ENCODE measurements around the gene ZNF616.

Gene ZNF616

DNA sequence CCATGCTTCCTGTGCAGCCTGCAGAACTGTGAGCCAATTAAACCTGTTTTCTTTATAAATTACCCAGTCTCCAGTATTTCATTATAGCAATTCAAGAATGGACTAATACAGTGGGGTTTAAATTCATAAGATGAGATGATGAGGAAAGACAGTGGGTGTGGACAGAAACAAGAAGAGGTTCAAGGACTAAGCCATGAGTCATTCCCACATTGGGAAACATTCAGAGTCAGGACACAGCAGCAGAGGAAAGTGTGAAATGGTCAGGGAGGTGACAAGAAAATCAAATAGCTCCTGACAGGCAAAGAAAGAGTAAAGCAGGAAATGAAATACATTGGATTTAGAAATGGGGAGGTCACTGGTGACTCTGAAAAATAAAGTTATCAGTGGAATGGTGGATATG lies 53.3 kb downstream of the ZNF616 start:
- Histone ChIP-seq H3K4me1 (ENCODE audit: control insufficient read depth in 1 of 2, insufficient read depth in 1 of 2, low read depth in 1 of 2, low read length in 1 of 2) (no peaks in the 10 kb centered on the region), H3K27ac (no peak overlapping the region), H3K9me3 (peaks cover 16% of the 10 kb centered on the region), H3K27me3 (no peaks in the 10 kb centered on the region), H3K36me3 (peaks cover 45% of the 10 kb centered on the region), H3K4me3 (ENCODE audit: low read depth in 1 of 2, low read length in 1 of 2) (no peak overlapping the region)
- TF ChIP-seq, protein P1, sequence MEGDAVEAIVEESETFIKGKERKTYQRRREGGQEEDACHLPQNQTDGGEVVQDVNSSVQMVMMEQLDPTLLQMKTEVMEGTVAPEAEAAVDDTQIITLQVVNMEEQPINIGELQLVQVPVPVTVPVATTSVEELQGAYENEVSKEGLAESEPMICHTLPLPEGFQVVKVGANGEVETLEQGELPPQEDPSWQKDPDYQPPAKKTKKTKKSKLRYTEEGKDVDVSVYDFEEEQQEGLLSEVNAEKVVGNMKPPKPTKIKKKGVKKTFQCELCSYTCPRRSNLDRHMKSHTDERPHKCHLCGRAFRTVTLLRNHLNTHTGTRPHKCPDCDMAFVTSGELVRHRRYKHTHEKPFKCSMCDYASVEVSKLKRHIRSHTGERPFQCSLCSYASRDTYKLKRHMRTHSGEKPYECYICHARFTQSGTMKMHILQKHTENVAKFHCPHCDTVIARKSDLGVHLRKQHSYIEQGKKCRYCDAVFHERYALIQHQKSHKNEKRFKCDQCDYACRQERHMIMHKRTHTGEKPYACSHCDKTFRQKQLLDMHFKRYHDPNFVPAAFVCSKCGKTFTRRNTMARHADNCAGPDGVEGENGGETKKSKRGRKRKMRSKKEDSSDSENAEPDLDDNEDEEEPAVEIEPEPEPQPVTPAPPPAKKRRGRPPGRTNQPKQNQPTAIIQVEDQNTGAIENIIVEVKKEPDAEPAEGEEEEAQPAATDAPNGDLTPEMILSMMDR (IDR thresholded peaks at IDR 0.05) = no peak

DNA sequence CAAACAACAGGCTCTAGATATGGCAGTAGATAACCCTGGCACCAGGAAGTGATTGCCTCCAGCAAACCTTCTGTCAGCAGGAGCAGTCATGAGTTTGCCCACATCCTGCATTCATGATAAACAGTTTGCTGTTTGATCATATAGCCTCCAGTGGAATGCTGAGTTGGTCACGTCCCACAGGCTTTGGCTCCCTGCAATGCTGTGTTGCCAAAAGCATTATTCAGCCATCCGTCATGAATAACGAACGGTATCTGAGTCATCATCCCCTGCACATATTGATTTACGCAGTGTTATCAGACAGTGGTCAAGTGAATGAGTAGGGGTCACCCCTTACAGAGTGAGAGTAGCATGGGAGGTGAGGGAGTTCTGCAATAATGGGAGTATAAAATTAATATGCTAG lies 69.2 kb downstream of the ZNF616 start:
- Histone ChIP-seq H3K27ac (no peak overlapping the region), H3K4me1 (ENCODE audit: control insufficient read depth in 1 of 2, insufficient read depth in 1 of 2, low read depth in 1 of 2, low read length in 1 of 2) (no peaks in the 10 kb centered on the region), H3K27me3 (no peaks in the 10 kb centered on the region), H3K9me3 (peaks cover 64% of the 10 kb centered on the region), H3K4me3 (ENCODE audit: low read depth in 1 of 2, low read length in 1 of 2) (no peak overlapping the region), H3K36me3 (peaks cover 38% of the 10 kb centered on the region)
- TF ChIP-seq, protein P1 (IDR thresholded peaks at IDR 0.05) = no peak

DNA sequence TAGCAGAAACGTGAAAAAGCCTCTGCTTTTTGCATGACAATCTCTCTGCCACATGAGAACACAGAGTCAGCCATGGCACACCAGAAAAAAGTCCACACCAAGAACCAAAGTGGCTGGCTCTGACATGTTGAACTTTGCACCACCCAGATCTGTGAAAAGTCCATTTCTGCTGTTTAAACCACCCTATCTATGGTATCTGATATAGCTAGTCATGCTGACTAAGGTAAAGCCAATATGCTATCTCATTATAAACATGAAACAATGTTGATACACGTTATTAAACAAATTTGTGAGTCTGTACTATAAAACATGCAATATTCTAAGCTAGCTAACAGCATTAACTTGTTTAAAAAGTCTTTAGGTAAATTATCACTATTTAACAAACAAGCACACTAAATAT lies 70.1 kb downstream of the ZNF616 start:
- H3K9me3 ChIP-seq = peaks cover 67% of the 10 kb centered on the region
- TF ChIP-seq, protein P1 (IDR thresholded peaks at IDR 0.05) = no peak
- H3K36me3 ChIP-seq = peaks cover 29% of the 10 kb centered on the region
- no peak overlapping the region for H3K4me3 ChIP-seq (ENCODE audit: low read depth in 1 of 2, low read length in 1 of 2)
- no peaks in the 10 kb centered on the region for H3K27me3 ChIP-seq
- no peak overlapping the region for H3K27ac ChIP-seq
- no peaks in the 10 kb centered on the region for H3K4me1 ChIP-seq (ENCODE audit: control insufficient read depth in 1 of 2, insufficient read depth in 1 of 2, low read depth in 1 of 2, low read length in 1 of 2)

DNA sequence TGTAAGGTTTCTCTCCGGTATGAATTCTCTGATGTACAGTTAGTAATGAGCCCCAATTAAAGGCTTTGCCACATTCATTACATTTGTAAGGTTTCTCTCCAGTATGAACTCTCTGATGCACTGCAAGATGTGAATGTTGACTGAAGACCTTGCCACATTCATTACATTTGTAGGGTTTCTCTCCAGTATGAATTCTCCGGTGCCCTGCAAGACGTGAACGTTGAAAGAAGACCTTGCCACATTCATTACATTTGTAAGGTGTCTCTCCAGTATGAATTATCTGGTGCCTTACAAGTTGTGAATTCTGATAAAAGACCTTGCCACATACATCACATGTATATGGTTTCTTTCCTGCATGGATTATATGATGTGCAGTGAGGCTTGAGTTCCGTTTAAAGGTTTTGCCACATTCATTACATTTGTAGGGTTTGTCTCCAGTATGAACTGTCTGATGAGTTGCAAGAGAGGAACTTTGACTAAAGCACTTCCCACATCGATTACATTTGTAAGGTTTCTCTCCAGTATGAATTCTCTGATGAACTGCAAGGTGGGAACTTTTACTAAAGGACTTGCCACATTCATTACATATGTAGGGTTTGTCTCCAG lies 73.4 kb downstream of the ZNF616 start:
- H3K36me3 ChIP-seq = peaks cover 26% of the 10 kb centered on the region
- TF ChIP-seq, protein P1 (IDR thresholded peaks at IDR 0.05) = no peak

DNA sequence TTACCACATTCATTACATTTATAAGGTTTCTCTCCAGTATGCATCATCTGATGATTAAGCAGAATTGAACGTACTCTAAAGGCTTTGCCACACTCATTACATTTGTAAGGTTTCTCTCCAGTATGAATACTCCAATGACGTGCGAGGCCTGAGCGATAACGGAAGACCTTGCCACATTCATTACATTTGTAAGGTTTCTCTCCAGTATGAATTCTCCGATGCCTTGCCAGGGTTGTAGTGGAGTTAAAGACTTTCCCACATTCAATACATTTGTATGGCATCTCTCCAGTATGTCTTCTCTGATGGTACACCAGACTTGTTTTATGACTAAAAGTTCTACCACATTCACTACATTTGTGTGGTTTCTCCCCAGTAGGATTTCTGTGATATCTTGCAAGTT lies 74.3 kb downstream of the ZNF616 start:
- H3K4me3 ChIP-seq (ENCODE audit: low read depth in 1 of 2, low read length in 1 of 2) = no peak overlapping the region
- H3K27me3 ChIP-seq = no peaks in the 10 kb centered on the region
- H3K27ac ChIP-seq = no peak overlapping the region
- no peaks in the 10 kb centered on the region for H3K4me1 ChIP-seq (ENCODE audit: control insufficient read depth in 1 of 2, insufficient read depth in 1 of 2, low read depth in 1 of 2, low read length in 1 of 2)
- H3K36me3 ChIP-seq = peaks cover 17% of the 10 kb centered on the region
- TF ChIP-seq, protein P1 (IDR thresholded peaks at IDR 0.05) = no peak
- H3K9me3 ChIP-seq = peaks cover 86% of the 10 kb centered on the region

More for the DNA sequence above, 73.4 kb downstream of the ZNF616 start:
- Histone ChIP-seq H3K27me3 (no peaks in the 10 kb centered on the region), H3K4me1 (ENCODE audit: control insufficient read depth in 1 of 2, insufficient read depth in 1 of 2, low read depth in 1 of 2, low read length in 1 of 2) (no peaks in the 10 kb centered on the region), H3K9me3 (peaks cover 88% of the 10 kb centered on the region), H3K4me3 (ENCODE audit: low read depth in 1 of 2, low read length in 1 of 2) (no peak overlapping the region), H3K27ac (no peak overlapping the region)
